Activated naive CD4-positive, alpha-beta T cell treated with anti-CD3 and anti-CD28 coated beads, Interleukin-2, amount 50 U/mL, for 16 hours (primary cell): ENCODE data around the gene LCTL.
A peak's percentile ranks its signal among the peaks of the same experiment; 100 is the strongest.
"Not testable (repeated sequence)": the region's sequence is repeated elsewhere in the genome, so short reads cannot be mapped to it uniquely, and the experiment has no call there.

Source experiments
- DNase-seq: peaks from one replicate; pipeline ENCODE4 v3.0.0-alpha.2; 2020

The LCTL gene

GRCh38 chr15:66590435-66590834 is 24.6 kb upstream of the LCTL start:
- DNase-seq: no peak

GRCh38 chr15:66589429-66589828 is 23.6 kb upstream of the LCTL start:
- DNase-seq: not testable (repeated sequence)

GRCh38 chr15:66588971-66589370 is 23.2 kb upstream of the LCTL start:
- DNase-seq: no peak

GRCh38 chr15:66588537-66588936 is 22.7 kb upstream of the LCTL start:
- no peak for DNase-seq

GRCh38 chr15:66587749-66588148 is 22.0 kb upstream of the LCTL start:
- DNase-seq: no peak

GRCh38 chr15:66587020-66587419 is 21.2 kb upstream of the LCTL start:
- no peak for DNase-seq

GRCh38 chr15:66586155-66586976 is 20.6 kb upstream of the LCTL start:
- DNase-seq: no peak

GRCh38 chr15:66581972-66582537 is 16.3 kb upstream of the LCTL start:
- no peak for DNase-seq

GRCh38 chr15:66580643-66581042 is 14.8 kb upstream of the LCTL start:
- no peak for DNase-seq

- no peak for DNase-seq
These were observed 12.6 kb upstream of the LCTL start for GRCh38 chr15:66578286-66578875.

GRCh38 chr15:66574596-66574950 is 8.8 kb upstream of the LCTL start:
- DNase-seq: no peak

GRCh38 chr15:66573719-66574595 is 8.2 kb upstream of the LCTL start:
- DNase-seq: no peak

GRCh38 chr15:66573348-66573718 is 7.5 kb upstream of the LCTL start:
- DNase-seq: no peak

GRCh38 chr15:66572146-66572545 is 6.3 kb upstream of the LCTL start:
- DNase-seq: no peak

- DNase-seq: no peak
These were observed 5.2 kb upstream of the LCTL start for GRCh38 chr15:66570842-66571478.

- no peak for DNase-seq
These were observed 4.5 kb upstream of the LCTL start for GRCh38 chr15:66570327-66570726.

- no peak for DNase-seq
These were observed 3.8 kb upstream of the LCTL start for GRCh38 chr15:66569461-66570137.

GRCh38 chr15:66567897-66568296 is 2.1 kb upstream of the LCTL start:
- DNase-seq: no peak

GRCh38 chr15:66566963-66567531 is 1.2 kb upstream of the LCTL start:
- peak; percentile 54 for DNase-seq

GRCh38 chr15:66565141-66565641 is 607 bp downstream of the LCTL start:
- no peak for DNase-seq

GRCh38 chr15:66564136-66565041 is 1.4 kb downstream of the LCTL start:
- DNase-seq: no peak
